GM21529 (cell line): Measurements from ENCODE around the gene ZNF428.
"Not testable (repeated sequence)": the region's sequence is repeated elsewhere in the genome, so short reads cannot be mapped to it uniquely, and the experiment has no call there.

Experiments
- ATAC-seq: cut with Tn5 transposase; IDR thresholded peaks from one replicate; pipeline ENCODE4 v1.9.1; 2021; ENCODE audit not compliant: unreplicated experiment

Gene ZNF428, protein sequence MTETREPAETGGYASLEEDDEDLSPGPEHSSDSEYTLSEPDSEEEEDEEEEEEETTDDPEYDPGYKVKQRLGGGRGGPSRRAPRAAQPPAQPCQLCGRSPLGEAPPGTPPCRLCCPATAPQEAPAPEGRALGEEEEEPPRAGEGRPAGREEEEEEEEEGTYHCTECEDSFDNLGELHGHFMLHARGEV

DNA sequence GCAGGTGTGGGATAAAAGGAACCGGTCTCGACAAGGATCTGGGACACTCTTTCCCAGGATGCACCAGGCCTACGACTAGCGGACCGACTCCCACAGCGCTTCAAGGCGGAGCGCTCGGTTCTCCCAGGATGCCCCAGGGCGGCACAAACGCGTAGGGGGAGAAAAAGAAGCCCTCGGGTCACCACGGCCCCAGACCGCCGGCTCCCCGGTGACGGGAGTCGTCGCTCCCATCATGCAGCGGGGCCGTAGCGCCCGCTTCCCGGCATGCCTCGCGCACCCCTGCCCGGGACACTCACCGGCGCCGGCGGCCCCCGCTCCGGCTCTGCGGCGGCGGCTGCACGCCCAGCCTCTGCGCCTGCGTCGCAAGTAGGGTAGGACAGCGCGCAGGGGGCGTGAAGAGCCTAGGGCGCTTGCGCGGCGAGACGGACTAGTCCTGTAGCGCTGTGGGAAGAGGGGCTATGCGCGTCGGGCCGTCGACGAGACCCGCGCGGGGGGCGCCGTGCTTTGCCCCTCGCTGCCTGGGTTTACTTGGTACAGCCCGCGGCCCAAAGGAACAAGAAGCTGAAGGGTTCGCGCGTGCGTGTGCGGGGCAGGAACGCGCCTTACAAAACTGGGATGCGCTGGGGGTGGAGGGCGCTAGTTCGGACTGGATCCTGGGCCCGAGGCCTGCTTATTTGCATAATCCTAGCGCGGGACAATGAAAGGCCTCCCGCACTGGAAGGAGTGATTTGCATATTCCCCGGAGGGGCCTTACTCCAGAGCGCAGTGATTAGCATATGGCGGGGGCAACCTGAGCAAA lies at the start of gene ZNF428:
ZNF428 (minus strand) TSS at position 368 of the 799 bp plus-strand sequence. CDS start 5,325 bp downstream, outside the sequence.
- ATAC-seq: peak; percentile 80

DNA sequence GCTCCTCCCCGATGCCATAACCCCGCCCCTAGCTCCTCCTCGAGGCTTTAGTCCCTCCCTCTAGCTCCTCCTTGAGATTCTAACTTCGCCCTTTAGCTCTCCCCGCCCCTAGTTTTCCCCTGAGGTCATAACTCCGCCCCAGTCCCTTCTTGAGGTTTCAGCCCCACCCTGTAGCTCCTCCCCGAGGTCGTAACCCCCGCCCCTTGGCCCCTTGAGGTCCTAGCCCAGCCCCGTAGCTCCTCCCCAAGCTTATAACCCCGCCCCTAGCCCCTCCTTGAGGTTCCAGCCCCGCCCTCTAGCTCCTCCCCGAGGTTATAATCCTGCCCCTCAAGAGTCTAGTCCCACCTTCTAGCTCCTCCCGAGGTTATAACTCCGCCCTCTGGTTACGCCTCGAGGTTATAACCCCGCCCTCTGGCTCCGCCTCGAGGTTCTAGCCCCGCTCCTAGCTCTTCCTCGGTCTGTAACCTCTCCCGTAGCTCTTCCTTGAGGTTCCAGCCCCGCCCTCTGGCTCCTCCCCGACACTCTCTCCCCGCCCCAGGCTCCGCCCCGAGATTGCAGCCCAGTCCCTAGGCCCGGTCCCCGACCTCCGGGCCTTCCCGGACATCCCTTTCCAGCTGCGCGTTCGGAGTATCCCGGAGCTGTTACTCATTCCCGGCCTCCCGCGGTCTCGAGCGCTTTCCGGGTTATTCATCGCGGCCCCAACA lies 49.1 kb upstream of the ZNF428 start:
- ATAC-seq: peak; percentile 87

DNA sequence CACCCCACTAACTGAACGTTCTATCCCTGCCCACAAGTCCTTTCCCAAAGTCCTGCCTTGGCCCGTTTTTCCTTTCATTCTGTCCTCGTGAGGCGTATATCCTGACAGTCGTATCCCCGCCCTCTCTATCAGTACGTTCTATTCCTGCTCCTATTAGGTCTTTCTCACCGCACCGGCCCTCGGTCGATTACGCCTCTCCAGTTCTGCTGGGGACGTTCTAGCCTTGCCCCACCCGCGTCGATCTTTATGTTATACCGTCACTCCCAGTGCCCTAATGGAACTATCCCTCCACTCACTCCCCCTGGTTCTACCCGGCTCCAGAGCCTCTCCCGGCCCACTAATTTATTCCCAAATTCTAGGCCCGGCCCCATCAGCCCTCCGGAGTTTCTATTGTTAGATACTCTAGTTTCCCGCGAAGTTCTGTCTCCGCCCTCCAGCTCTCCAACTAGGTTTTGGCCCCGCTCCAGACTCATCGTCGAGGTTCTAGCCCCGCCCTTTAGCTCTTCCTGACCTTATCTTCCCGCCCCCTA lies 48.5 kb upstream of the ZNF428 start:
- ATAC-seq: no peak

DNA sequence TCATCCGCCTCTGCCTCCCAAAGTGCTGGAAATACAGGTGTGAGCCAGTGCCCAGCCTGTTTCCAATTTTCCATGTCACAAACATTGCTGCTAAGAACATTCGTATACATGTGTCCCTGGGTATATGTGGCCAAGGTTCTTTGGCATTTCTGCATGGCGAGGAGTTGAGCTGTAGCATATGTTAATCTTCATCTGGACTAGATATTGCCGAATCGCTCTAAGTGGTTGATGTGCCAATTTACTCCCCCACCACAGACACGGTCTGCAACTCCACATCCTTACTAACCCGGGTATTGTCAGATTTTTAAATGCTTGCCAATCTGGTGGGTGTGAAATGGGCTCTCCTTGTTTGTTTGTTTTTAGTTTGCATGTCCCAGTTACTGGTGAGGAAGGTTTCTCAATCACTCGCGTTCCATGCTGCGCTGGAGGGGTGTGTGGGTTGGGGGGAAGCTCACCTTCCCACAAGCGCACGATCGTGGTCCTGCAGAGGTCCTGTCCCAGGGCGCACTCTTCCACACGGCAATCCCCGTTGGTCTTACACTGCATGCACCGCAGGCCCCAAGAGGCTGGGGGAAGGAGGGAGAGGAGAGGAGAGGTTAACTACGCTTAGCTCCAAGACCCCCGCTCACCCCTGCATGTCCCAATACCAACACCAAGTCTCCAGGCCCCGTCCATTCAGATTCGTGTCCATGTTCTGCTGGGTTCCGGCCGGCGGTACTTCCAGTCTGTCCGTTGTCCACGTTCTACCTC lies 47.9 kb upstream of the ZNF428 start:
- no peak for ATAC-seq

DNA sequence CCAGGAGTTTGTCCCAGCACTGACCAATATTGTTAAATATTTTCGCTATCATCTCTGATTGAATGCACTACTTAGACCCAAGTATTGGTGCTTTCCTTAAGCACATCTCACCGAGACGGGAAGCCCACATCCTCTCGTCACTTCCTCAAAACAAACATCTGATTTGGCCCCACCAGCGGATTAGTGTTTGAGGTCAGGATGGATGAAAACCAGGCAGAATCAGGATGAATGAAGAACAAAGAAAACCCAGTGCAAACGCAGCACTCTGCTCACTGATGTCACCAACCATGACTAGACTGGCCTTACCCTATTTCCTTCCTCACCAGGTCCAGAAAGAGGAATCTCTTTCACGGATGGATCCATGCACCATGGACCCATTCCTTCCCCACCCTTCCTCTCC lies 44.6 kb upstream of the ZNF428 start:
- ATAC-seq: no peak

DNA sequence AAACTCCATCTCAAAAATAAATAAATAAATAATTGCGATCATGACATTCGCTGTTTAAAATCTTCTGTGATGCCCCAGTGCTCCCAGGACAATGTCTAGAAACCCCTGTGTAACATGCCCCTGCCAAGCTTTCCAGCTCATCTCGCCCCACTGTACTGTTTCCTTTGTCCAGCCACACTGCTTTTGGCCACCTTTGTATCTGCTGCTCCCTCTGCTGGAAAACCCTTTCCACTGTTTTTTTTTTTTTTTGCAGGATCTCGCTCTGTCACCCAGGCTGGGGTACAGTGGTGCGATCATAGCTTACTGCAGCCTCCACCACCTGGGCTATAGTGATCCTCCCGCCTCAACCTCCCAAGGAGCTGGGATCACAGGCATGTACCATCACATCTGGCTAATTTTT lies 43.1 kb upstream of the ZNF428 start:
- ATAC-seq: no peak

DNA sequence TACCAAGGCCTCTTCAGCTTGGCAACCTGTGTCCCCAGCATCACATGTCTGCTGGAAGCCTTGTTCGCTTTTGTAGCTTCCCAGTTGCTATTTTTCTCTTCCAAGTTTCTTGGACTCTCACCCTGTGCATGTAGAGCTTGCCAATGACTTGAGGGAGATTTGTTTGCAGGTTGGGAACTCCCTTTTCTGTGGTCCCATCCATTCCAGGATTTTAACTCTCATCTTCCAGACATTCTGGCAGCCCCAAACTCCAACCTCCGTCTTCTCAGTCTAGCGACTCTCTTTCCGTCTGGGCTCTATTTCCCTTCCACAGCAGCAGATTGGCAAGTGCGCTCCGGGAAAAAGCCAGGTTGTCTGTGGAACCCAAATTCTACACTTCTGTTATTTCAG lies 41.5 kb upstream of the ZNF428 start:
- no peak for ATAC-seq

DNA sequence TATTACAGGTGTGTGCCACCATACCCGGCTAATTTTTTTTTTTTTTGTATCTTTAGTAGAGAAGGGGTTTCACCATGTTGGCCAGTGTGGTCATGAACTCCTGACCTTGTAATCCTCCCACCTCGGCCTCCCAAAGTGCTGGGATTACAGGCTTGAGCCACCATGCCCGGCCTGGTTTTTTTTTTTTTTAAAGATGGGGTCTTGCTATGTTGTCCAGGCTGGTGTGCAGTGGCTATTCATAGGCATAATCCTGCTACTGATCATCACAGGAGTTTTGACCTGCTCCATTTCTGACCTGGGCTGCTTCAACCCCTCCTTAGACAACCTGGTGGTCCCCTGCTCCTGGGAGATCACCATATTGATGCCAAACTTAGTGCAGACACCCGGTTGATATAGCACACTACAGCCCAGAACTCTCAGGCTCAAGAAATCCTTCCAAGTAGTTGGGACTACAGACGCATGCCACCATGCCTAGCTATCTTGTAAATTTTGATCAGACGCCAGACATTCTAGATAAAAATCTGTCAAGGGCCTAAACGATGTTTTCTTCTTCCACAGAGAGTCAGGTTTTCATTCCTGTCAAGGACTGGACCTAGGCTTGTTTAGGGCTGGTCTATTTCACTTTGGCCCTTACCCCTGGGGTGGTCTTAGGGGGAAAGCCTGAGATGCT lies 41.0 kb upstream of the ZNF428 start:
- no peak for ATAC-seq

DNA sequence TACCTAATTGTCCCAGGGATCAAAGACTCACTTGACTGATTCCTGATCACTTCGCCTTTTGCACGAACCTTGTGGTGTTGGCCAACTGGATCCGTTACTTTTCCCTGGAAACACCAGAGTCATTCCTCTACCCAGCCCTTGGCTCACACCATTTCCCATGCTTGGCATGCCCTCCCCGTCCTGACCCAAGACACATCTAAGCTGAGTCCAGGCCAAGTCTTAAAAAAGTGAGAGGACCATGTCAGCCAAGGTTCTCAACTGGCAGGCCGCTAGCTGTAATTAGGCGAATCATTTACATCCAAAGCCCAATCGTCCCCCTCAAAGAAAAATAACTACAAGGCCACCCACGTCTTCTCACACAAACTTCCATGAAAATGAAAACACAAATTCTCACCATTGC lies 39.1 kb upstream of the ZNF428 start:
- no peak for ATAC-seq

DNA sequence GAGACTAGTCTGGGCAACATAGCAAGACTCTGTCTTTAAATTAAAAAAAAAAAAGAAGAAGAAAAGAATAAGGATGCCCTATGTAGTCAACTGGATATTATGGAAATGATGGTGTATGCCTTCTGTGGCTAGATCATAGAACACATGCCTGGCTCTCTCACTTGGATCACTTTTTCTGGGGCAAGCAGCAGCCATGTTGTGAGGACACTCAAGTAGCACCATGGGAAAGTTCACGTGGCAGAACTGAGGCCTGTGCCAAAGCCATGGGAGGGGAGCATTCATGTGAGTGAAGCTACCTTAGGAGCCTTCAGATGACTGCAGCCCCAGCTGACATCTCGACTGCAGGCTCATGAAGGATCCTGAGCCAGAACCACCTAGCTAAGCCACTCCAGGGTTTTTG lies 38.6 kb upstream of the ZNF428 start:
- no peak for ATAC-seq

DNA sequence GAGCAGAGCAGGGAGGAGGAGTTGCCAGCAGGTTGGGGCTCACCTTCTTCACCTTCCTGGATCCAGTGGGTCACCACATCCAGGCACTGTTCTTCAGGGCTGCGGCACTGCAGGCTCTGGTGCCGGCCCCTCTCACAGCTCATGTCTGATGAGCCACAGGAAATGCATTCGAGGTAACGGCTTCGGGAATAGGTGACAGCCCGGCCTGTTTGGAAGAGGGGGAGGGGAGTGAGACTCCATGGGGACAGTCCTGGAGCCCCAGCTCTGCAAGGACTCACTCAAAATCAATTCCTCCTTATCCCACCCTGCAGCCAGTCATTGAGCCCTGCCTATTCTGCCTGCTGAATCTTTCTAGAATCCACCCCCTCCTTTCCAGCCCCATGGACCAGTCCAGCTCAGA lies 37.0 kb upstream of the ZNF428 start:
- no peak for ATAC-seq

DNA sequence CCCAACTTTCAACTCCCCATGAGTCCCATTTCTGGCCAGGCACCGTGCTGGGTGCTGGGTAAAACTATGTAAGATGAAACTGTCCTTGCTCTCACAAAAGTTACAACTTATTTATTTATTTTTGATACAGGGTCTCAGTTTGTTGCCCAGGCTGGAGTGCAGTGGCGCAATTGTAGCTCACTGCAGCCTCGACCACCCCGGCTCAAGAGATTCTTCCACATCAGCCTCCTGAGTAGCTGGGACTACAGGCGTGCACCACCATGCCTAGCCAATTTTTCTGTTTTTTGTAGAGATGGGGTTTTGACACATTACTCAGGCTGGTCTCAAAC lies 33.1 kb upstream of the ZNF428 start:
- ATAC-seq: no peak

DNA sequence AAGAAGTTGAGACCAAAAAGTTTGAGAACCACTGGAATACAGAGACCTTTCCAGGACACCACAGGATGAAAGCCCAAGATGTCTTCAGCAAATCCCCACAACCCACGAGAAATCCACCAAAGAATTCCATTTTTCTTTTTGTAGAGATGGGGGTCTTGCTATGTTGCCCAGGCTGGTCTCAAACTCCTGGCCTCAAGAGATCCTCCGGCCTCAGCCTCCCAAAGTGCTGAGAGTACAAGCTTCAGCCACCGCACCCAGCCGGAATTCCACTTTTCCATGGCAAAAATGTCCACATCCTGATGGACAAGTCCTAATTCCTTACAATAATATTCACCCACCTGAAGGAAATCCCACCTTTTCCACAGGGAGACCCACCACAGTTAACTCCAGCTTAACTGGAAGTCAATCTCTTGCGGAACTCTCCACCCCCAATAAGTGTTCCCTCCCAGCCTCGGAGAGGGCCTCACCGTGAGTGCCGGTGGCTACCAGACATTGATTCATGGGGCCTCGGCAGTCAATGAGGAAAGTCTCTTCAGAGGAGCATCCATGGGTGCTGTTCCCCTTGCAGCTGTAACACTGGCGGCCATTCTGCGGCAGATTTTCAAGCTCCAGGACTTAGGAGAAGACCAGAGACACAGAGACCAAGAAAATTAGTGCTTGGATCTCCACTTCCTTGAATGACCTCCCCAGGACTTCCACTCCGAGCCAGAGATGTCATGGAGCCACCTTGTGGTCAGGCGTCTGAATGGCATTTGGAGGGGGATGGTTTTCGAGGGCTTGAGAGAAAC lies 32.5 kb upstream of the ZNF428 start:
- ATAC-seq: no peak

DNA sequence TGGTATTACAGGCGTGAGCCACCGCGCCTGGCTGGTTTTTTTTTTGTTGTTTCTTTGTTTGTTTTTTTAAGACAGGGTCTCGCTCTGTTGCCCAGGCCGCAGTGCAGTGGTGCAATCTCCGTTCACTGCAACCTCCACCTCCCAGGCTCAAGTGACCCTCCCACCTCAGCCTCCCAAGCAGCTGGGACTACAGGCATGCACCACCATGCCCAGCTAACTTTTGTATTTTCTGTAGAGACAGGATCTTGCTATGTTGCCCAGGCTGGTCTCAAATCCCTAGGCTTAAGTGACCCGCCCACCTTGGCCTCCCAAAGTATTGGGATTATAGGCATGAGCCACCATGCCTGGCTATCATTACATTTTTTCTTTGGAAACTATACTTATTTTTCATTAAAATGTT lies 30.8 kb upstream of the ZNF428 start:
- not testable (repeated sequence) for ATAC-seq

DNA sequence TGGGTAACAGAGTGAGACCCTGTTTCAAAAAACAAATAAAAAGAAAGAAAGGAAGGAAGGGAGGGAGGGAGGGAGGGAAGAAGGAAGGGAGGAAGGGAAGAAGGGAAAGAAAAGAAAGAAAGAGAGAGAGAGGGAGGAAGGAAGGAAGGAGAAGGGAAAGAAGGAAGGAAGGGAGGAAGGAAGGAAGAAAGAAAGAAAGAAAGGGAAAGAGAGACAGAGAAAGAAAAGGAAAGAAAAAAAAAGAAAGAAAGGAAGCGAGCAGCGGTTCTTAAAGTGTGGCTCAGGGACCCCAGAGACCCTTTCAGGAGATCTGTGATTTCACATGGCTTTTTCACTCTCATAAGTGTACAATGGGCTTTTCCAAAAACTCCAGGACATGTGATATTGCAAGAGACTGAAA lies 30.1 kb upstream of the ZNF428 start:
- no peak for ATAC-seq

DNA sequence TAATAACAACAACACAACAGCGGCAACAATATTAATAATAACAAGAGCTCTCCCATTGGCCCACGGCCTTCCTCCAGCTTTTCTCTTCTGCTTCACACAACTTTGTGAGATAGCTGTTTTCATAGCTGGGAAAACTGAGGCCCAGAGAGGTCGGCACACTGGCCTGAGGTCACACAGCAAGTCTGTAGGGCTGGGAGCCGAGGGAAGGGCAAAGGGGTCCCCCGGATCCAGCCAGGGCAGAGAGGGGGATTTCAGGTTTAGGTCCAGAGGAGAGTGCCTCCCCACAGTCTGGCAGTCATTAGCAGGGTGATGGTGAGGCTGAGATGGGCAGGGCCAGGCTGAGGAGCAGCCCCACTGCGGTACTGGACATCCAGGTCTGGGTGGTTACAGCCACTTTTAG lies 29.2 kb upstream of the ZNF428 start:
- ATAC-seq: no peak

DNA sequence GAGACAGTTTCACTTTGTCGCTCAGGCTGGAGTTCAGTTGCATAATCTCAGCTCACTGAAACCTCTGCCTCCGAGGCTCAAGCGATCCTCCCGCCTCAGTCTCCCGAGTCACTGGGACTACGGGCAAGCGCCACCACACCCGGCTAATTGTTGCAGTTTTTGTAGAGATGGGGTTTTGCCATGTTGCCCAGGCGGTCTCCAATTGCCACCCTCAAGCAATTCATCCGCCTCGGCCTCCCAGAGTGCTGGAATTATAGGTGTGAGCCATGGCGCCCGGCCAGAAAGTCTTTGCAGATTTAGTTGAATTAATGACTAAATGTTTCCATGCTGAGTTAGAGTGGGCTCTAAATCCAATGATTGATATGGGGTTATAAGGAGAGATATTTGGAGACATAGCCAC lies 24.8 kb upstream of the ZNF428 start:
- ATAC-seq: no peak

DNA sequence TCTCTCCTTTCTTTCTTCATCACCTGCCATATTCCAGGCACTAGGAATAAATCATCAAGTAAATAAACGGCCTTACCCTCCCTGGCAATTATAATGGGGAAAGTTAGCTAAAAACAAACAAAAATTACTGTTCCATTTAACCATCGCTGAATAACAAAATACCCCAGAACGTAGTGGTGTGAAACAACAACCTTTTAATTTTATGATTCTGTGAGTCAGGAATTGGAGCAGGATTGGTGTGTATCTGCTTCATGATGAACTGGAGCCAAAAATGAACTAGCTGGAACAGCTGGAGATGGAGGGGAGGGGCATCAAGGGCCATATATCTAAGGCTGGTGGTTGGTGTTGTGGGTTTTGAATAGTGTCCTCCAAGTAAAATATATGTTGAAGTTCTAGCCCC lies 23.9 kb upstream of the ZNF428 start:
- ATAC-seq: no peak

DNA sequence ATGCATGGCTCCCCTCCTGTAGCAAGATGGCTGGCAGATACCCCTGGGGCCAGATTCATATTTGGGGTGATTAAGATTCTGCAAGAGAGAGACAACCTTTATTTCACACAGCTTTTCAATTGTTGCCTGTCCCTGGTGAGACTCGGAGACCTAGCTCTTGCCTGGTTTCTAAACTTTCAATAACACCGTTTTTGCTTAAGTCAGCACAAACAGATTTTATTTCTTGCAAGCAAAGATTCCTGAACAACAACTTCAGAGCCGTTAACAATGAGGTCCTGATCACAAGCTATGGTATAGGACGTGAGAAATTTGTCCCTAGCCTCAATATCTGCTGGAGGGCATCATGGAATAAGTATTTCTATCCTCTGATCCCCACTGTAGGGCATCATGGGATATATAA lies 23.1 kb upstream of the ZNF428 start:
- no peak for ATAC-seq

DNA sequence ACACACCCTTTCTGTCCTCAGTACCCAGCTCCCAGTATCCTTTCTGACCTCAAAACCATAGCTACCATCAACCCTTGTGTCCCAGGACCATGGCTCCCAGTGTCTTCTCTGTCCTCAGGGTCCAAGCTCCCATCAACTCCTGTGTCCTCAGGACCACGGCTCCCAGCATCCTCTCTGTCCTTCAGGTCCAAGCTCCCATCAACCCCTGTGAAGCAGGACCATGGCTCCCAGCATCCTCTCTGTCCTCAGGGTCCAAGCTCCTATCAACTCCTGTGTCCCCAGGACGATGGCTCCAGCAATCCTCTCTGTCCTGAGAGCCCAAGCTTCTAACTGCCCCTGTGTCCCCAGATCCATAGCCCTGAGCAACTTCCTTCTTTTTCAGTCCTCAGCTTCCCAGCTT lies 21.9 kb upstream of the ZNF428 start:
- no peak for ATAC-seq
